ENCODE measurements around the gene TPMT.

GRCh38 chr6:18132346-18132745 is 22.5 kb downstream of the TPMT start:
- TF ChIP-seq POLR2AphosphoS5 (IDR thresholded peaks at IDR 0.05; ENCODE audit: low read depth, low read length) (no peak), CTCF (IDR thresholded peaks at IDR 0.05) (no peak), SIN3A (IDR thresholded peaks at IDR 0.05; ENCODE audit: borderline replicate concordance, insufficient read depth, low read depth, low read length) (no peak), TCF7L2 (IDR thresholded peaks at IDR 0.05; ENCODE audit: low read depth, low read length) (no peak)
- TF ChIP-seq, protein P1, sequence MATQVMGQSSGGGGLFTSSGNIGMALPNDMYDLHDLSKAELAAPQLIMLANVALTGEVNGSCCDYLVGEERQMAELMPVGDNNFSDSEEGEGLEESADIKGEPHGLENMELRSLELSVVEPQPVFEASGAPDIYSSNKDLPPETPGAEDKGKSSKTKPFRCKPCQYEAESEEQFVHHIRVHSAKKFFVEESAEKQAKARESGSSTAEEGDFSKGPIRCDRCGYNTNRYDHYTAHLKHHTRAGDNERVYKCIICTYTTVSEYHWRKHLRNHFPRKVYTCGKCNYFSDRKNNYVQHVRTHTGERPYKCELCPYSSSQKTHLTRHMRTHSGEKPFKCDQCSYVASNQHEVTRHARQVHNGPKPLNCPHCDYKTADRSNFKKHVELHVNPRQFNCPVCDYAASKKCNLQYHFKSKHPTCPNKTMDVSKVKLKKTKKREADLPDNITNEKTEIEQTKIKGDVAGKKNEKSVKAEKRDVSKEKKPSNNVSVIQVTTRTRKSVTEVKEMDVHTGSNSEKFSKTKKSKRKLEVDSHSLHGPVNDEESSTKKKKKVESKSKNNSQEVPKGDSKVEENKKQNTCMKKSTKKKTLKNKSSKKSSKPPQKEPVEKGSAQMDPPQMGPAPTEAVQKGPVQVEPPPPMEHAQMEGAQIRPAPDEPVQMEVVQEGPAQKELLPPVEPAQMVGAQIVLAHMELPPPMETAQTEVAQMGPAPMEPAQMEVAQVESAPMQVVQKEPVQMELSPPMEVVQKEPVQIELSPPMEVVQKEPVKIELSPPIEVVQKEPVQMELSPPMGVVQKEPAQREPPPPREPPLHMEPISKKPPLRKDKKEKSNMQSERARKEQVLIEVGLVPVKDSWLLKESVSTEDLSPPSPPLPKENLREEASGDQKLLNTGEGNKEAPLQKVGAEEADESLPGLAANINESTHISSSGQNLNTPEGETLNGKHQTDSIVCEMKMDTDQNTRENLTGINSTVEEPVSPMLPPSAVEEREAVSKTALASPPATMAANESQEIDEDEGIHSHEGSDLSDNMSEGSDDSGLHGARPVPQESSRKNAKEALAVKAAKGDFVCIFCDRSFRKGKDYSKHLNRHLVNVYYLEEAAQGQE (IDR thresholded peaks at IDR 0.05; ENCODE audit: insufficient read depth in 1 of 2, low read depth in 2 of 2, low read length in 1 of 2) = no peak

Measured in Panc1 (cell line).